Measurements from ENCODE around the gene PCDH15.
"Not testable (repeated sequence)": the region's sequence is repeated elsewhere in the genome, so short reads cannot be mapped to it uniquely, and the experiment has no call there.

The PCDH15 gene

DNA sequence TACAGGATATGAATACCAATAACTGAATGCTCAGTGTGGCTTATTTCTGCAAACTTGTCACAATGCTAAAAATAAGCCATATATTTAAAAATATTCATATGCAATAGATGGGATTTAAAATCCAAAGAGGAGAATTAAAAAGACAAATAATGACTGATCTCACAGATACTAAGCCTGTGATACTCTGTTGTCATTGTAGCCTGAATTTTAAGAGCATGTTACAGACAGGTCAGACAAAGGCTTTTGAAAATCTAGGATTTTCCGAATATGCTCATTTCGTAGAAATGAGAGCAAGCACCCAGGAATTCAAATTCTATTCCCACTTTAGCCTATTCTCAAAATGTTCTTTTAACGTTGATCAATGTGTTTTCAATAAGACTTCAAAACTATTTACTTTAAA is 269.7 kb downstream of the PCDH15 start:
- no peak for DNase-seq

GRCh38 chr10:54530299-54530698 is 270.7 kb downstream of the PCDH15 start:
- DNase-seq: no peak

- no peak for DNase-seq
Observed at GRCh38 chr10:54525816-54526215, 275.2 kb downstream of the PCDH15 start.

- not testable (repeated sequence) for DNase-seq
Observed at GRCh38 chr10:54515244-54515643, 285.8 kb downstream of the PCDH15 start.

- DNase-seq: no peak
Observed at GRCh38 chr10:54503863-54504262, 297.2 kb downstream of the PCDH15 start.

- DNase-seq: no peak
Observed at GRCh38 chr10:54501929-54502328, 299.1 kb downstream of the PCDH15 start.

GRCh38 chr10:54496852-54497251 is 304.2 kb downstream of the PCDH15 start:
- DNase-seq: no peak

- no peak for DNase-seq
Observed at GRCh38 chr10:54487743-54488142, 313.3 kb downstream of the PCDH15 start.

DNA sequence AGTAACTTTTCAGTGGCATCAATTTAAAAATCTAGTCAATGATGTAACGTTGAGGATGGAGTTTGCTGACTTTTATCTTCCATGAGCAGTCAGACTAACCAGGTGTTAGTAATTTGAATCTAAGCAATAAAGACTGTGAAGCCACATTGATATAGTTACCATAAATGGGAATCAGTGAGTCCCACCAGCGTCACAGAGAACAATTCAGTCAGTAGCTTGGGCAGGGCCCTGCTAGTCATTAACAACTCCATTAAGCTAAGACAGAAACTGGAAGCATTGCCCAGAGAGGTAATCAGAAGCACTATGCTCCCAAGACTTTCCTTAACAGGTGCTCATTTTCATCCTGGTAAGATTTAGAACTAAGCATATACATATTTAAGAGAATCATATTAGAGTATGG is 315.1 kb downstream of the PCDH15 start:
- no peak for DNase-seq

- no peak for DNase-seq
Observed at GRCh38 chr10:54484186-54484585, 316.8 kb downstream of the PCDH15 start.

- DNase-seq: no peak
Observed at GRCh38 chr10:54478601-54479000, 322.4 kb downstream of the PCDH15 start.

- DNase-seq: no peak
Observed at GRCh38 chr10:54477738-54478137, 323.3 kb downstream of the PCDH15 start.

DNA sequence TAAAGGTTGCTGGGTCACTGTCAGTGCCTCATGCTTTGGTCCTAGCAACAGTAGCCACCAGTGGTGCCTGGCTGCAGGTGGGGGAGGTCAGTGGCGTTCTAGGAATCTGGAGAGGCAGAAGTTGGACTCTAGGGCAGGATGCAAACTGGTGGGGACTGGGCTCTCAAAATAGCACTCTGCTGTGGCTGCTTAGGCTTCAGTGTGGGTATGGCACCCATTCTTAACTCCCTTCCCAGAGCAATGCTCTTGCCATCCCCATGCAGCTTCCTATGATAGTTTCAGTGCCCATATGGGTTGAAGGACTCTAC is 330.8 kb downstream of the PCDH15 start:
- DNase-seq: no peak

GRCh38 chr10:54469587-54470323 is 331.3 kb downstream of the PCDH15 start:
- DNase-seq: peak; percentile 4

GRCh38 chr10:54454271-54454670 is 346.8 kb downstream of the PCDH15 start:
- no peak for DNase-seq

DNA sequence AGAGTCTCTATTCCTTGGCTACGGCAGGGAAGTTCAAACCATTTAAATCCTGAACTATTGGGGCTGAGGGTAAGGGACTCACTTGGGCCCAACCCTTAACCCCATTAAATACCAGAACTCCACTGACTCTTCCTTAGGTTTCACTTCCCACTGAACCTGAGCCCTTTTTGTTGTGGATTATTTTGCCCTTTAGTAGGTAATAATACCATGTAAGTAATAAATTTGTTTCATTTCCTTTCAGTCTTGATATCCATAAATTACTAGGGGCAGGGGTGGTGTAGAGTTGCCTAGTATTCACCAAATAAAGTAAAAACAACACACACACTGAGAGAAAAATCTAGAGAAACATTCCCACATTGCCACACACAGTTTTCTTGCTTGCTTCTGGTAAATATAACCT is 352.0 kb downstream of the PCDH15 start:
- no peak for DNase-seq

DNA sequence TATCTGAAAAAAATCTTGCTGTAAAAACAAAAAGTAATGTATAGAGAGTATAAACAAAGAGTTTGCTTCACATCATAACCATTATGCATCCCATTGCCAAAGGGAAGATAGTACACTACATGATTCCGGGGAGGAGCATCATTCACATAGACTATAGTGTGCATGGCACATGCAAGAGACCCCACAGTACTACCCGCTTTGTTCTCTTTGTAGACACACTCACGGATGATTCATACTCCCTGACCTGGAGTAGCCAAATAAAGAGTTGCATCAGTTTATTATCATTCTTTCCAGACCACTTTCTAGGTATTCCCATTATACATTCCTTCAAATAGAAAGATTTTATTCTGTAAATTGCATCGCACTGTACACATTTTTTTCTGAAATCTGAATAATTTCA is 356.9 kb downstream of the PCDH15 start:
- DNase-seq: no peak

- DNase-seq: no peak
Observed at GRCh38 chr10:54441275-54441674, 359.8 kb downstream of the PCDH15 start.

GRCh38 chr10:54434782-54435181 is 366.2 kb downstream of the PCDH15 start:
- no peak for DNase-seq

DNA sequence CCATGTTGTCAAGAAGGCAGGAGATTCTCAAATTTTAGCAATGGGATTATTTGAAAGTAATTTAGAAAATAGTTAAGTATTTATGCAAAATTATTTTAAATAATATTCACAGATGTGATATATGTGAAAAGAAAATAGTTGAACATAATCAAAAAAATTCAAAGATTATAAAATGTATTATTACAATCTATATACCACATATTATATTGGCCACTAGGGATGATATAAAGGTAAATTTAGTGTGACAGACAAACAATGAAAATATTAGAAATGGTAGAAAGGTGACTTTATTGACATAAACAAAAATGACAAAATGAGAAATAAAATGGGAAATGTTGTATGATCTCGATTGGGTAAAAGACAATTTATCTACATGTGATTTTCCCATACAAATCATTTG is 385.5 kb downstream of the PCDH15 start:
- no peak for DNase-seq

- DNase-seq: peak; percentile 5
Observed at GRCh38 chr10:54402576-54402975, 398.5 kb downstream of the PCDH15 start.

- DNase-seq: no peak
Observed at GRCh38 chr10:54396031-54396430, 405.0 kb downstream of the PCDH15 start.

DNA sequence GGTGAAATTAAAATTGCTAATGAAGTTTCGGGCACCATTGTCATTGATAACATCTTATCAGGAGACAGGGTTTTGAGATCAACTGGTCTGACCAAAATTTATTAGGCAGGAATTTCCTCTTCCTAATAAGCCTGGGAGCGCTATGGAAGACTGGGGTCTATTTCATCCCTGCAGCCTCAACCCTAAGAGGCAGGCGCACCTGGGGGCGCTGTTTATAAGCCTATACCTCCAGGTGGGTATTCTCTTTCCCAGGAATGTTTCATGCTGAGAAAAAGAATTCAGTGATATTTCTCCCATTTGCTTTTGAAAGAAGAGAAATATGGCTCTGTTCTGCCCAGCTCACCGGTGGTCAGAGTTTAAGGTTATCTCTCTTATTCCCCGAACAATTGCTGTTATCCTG is 406.4 kb downstream of the PCDH15 start:
- DNase-seq: not testable (repeated sequence)

DNA sequence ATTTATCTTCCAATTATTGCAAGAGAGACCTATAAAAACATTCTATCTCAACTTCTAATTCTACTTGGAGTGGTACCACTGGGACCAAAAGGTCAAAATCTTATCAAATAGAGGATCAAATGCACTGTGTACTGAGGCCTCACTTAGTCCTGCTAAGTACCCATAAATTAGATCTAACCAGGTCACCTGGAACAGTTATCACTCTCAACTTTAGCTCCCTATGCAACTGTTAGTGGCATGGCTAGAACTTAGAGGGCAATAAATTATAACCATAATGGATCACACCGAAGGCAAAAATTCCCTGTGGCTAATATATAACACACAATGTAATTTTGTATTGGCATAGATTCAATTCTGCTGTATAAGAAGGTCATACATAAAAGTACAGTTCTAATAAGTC is 428.9 kb downstream of the PCDH15 start:
- no peak for DNase-seq

GRCh38 chr10:54368984-54369383 is 432.0 kb downstream of the PCDH15 start:
- no peak for DNase-seq

GRCh38 chr10:54363390-54363789 is 437.6 kb downstream of the PCDH15 start:
- DNase-seq: no peak
